Tibial artery (tissue), 4 donors: ENCODE data around the gene WDR82.

Experiments used
- DNase-seq, 2 donors: peaks; one replicate each; pipeline ENCODE4 v3.0.0-alpha.2; 2019
- H3K27ac ChIP-seq, 2 donors: fragments of 200-600 bp; sonication (generic) in 1 of 2; 1 replicate in 1 of 2; 2 replicates in 1 of 2; pipeline ENCODE4 v1.5.1; 2018 to 2019; ENCODE audit warnings: mild to moderate bottlenecking in 1 of 2
- H3K27me3 ChIP-seq, 2 donors: fragments of 200-600 bp; sonication (generic) in 1 of 2; one replicate each; pipeline versions ENCODE4 v1.5.1 to v1.6.0; 2016 to 2019
- H3K36me3 ChIP-seq, 3 donors: fragments of 200-600 bp; sonication (generic) in 2 of 3; one replicate each; pipeline ENCODE4 v1.5.1; 2016 to 2019; ENCODE audit warnings: mild to moderate bottlenecking in 2 of 3
- H3K4me1 ChIP-seq, 4 donors: fragments of 200-600 bp; sonication (generic) in 2 of 4; 1 replicate in 3 of 4; 2 replicates in 1 of 4; pipeline ENCODE4 v1.5.1; 2016 to 2019
- H3K4me3 ChIP-seq, 2 donors: fragments of 200-600 bp; sonication (generic) in 1 of 2; 1 replicate in 1 of 2; 2 replicates in 1 of 2; pipeline ENCODE4 v1.5.1; 2018 to 2019; ENCODE audit warnings: mild to moderate bottlenecking in 2 of 2
- H3K9me3 ChIP-seq, 3 donors: fragments of 200-600 bp; sonication (generic) in 1 of 3; one replicate each; pipeline ENCODE4 v1.5.1; 2016 to 2019
- intact Hi-C: fragments of 100-400 bp; cut with DNase I; formaldehyde crosslinking; loops from one replicate; pipeline ENCODE4 v1.15.0; 2023; ENCODE audit warnings: low total_unique reads
- TF ChIP-seq, protein P1 (sequence below), 2 experiments: fragments of 200-600 bp in 1 of 2; fragments of 450-650 bp in 1 of 2; IDR thresholded peaks; one replicate each; pipeline ENCODE4 v1.5.1; 2017 to 2019; ENCODE audit warnings: antibody characterized with exemption in 2 of 2, mild to moderate bottlenecking in 1 of 2, moderate library complexity in 1 of 2

Gene WDR82

DNA sequence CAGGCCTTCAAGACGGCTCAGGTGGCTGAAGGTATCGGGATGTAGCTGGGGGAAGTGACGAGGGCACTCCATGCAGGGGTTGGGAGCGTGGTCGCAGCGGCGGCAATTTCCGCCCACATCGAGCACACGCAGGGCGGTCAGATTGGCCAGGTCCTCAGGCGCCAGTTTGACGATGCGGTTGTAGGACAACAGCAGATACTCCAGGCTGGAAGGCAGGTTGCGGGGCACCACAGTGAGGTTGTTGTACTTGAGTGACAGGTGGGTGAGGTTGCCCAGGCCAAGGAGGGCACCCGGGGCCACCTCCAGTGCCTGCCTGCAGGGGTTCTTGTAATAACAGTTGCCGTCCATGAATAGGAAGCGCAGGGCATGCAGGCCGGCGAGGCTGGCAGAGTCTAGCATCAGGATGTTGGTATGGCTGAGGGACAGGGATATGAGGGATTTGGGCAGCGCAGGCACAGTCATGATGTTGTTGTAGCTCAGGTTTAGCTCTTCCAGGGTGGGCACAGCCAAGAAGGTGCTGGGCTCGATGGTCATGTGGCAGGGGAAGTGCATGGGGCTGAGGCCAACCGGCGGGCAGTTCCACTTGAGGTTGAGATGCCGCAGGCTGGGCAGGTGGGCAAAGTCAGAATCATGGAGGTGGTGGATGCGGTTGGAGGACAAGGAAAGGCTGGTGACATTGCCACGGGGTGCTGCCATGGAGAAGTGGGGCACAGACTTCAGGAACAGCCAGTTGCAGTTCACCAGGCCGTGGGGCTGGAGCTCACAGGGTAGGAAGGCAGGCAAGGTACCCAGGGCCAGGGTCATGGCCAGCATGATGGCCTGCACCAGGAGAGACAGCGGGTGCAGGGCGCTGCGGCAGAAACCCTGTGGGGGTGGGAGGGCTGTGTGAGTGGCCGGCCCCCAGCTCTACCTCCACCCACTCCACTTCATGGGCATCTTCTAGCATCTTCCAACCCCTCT lies 54.7 kb downstream of the WDR82 start:
- intact Hi-C loops, result no loop called here
- TF ChIP-seq, protein P1, sequence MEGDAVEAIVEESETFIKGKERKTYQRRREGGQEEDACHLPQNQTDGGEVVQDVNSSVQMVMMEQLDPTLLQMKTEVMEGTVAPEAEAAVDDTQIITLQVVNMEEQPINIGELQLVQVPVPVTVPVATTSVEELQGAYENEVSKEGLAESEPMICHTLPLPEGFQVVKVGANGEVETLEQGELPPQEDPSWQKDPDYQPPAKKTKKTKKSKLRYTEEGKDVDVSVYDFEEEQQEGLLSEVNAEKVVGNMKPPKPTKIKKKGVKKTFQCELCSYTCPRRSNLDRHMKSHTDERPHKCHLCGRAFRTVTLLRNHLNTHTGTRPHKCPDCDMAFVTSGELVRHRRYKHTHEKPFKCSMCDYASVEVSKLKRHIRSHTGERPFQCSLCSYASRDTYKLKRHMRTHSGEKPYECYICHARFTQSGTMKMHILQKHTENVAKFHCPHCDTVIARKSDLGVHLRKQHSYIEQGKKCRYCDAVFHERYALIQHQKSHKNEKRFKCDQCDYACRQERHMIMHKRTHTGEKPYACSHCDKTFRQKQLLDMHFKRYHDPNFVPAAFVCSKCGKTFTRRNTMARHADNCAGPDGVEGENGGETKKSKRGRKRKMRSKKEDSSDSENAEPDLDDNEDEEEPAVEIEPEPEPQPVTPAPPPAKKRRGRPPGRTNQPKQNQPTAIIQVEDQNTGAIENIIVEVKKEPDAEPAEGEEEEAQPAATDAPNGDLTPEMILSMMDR (IDR thresholded peaks at IDR 0.05), result no peak
- no peak for DNase-seq
- peaks cover 0 to 34% (median 0%) of the 10 kb centered on the region in 4 donors for H3K4me1 ChIP-seq
- H3K36me3 ChIP-seq, result peaks cover 3 to 31% (median 10%) of the 10 kb centered on the region in 3 donors
- no peak overlapping the region for H3K4me3 ChIP-seq
- H3K27me3 ChIP-seq, result no peaks in the 10 kb centered on the region
- no peak overlapping the region for H3K27ac ChIP-seq
- H3K9me3 ChIP-seq, result no peaks in the 10 kb centered on the region

GRCh38 chr3:52222319-52223221 lies 55.9 kb downstream of the WDR82 start:
- no peaks in the 10 kb centered on the region for H3K9me3 ChIP-seq
- TF ChIP-seq, protein P1 (IDR thresholded peaks at IDR 0.05), result no peak
- H3K27ac ChIP-seq, result no peak overlapping the region
- H3K36me3 ChIP-seq, result peaks cover 0 to 19% (median 0%) of the 10 kb centered on the region in 3 donors
- DNase-seq, result no peak
- H3K4me3 ChIP-seq, result no peak overlapping the region
- no peaks in the 10 kb centered on the region for H3K27me3 ChIP-seq
- intact Hi-C loops, result no loop called here
- H3K4me1 ChIP-seq, result peaks cover 0 to 42% (median 0%) of the 10 kb centered on the region in 4 donors

DNA sequence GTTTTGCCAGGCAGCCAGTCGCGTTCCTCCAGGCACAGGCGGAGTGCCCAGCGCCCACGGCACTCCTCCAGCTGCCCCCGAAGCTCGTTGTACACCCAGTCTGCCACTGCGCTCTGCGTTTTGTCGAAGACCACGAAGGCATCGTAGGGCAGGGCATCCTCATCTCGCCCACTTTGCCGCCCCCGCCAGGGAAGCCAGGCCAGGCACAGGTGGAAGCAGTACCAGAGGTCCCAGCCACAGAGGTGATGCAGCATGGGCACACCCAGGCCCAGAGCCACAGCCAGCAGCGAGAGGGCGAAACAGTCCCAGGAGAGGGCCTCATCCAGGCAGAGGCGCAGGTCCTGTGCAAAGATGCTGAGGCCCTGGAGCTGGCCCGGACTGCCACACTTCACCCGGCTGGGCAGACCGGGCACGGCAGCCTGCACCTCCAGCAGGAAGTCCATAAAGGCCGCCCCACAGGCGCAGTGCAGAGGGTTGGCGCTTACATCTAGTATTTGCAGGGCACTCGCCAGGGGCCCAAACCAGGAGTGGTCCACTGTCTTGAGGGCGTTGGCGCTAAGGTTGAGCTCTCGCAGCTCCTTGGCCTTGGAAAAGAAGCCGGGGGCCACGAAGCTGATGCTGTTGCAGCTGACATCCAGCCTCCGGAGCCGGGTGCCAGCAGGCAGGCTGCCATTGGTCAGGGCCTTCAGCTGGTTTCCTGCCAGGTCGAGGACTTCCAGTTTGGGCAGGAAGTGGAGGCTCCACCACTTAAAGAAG lies 56.7 kb downstream of the WDR82 start:
- H3K27me3 ChIP-seq, result no peaks in the 10 kb centered on the region
- H3K4me3 ChIP-seq, result no peak overlapping the region
- TF ChIP-seq, protein P1 (IDR thresholded peaks at IDR 0.05), result no peak
- peaks cover 0 to 11% (median 0%) of the 10 kb centered on the region in 3 donors for H3K36me3 ChIP-seq
- DNase-seq, result no peak
- no peaks in the 10 kb centered on the region for H3K9me3 ChIP-seq
- peaks cover 0 to 47% (median 3%) of the 10 kb centered on the region in 4 donors for H3K4me1 ChIP-seq
- no peak overlapping the region for H3K27ac ChIP-seq
- intact Hi-C loops, result no loop called here

- intact Hi-C loops, result no loop called here
- H3K36me3 ChIP-seq, result peaks cover 0 to 10% (median 0%) of the 10 kb centered on the region in 3 donors
- H3K27me3 ChIP-seq, result no peaks in the 10 kb centered on the region
- no peak for DNase-seq
- H3K4me3 ChIP-seq, result no peak overlapping the region
- no peaks in the 10 kb centered on the region for H3K9me3 ChIP-seq
- H3K27ac ChIP-seq, result no peak overlapping the region
- peaks cover 0 to 52% (median 5%) of the 10 kb centered on the region in 4 donors for H3K4me1 ChIP-seq
- TF ChIP-seq, protein P1 (IDR thresholded peaks at IDR 0.05), result no peak
Observed at GRCh38 chr3:52221141-52221562, 57.3 kb downstream of the WDR82 start.
